GM10248 (cell line): Measurements from ENCODE around the gene SPEM1.
"Not testable (repeated sequence)": the region's sequence is repeated elsewhere in the genome, so short reads cannot be mapped to it uniquely, and the experiment has no call there.

Source experiments
- CTCF ChIA-PET: fragments of 300-600 bp; sonication (Branson Sonifier 250); formaldehyde crosslinking; extraction: SDS; loops from one replicate; lab custom pipeline; 2021; ENCODE audit warnings: antibody characterized with exemption; lab: Yijun Ruan, JAX
- POLR2A ChIA-PET: fragments of 350-650 bp; sonication (Branson Sonifier 250); formaldehyde crosslinking; extraction: SDS; loops from one replicate; lab custom pipeline; 2020; ENCODE audit warnings: antibody characterized with exemption; lab: Yijun Ruan, JAX
- DNase-seq: peaks from one replicate; pipeline ENCODE4 v3.0.0; 2012; ENCODE audit errors: extremely low spot score
- CTCF ChIP-seq: IDR thresholded peaks from 2 replicates; pipeline ENCODE4 v1.5.1; 2012; ENCODE audit warnings: mild to moderate bottlenecking, low read depth; ENCODE audit errors: extremely low read depth, missing control alignments, control extremely low read depth

The SPEM1 gene

GRCh38 chr17:7465597-7466275, 45.6 kb downstream of the SPEM1 start:
- CTCF ChIA-PET, result interaction anchor here (1.3 to 1.9 kb wide), 3 partner anchors 10 kb away, joined by 3 to 6 read pairs (median 4); no protein-coding TSS in a partner anchor
- TF ChIP-seq CTCF, result no peak
- no peak for DNase-seq
- POLR2A ChIA-PET, result interaction anchor here (0.7 to 1.1 kb wide), 2 partner anchors 61 to 78 kb away, joined by 3 read pairs; no protein-coding TSS in a partner anchor

- ChIA-PET POLR2A (interaction anchor here (0.7 to 1.6 kb wide), 3 partner anchors 18 to 77 kb away, joined by 3 to 5 read pairs (median 3); partner anchors contain the start of gene POLR2A), CTCF (interaction anchor here (1.3 to 1.9 kb wide), 3 partner anchors 9 to 19 kb away, joined by 3 to 6 read pairs (median 3); no protein-coding TSS in a partner anchor)
- no peak for DNase-seq
- no peak for TF ChIP-seq CTCF
These were observed 46.2 kb downstream of the SPEM1 start for GRCh38 chr17:7466318-7466638.

- no peak for TF ChIP-seq CTCF
- ChIA-PET CTCF (interaction anchor here (1.3 to 1.9 kb wide), 3 partner anchors 9 to 19 kb away, joined by 3 to 6 read pairs (median 3); no protein-coding TSS in a partner anchor), POLR2A (interaction anchor here (0.5 to 1.6 kb wide), 3 partner anchors 17 to 63 kb away, joined by 3 to 5 read pairs (median 3); partner anchors contain the start of gene POLR2A)
- no peak for DNase-seq
These were observed 46.7 kb downstream of the SPEM1 start for GRCh38 chr17:7466639-7467341.

- no peak for DNase-seq
- ChIA-PET CTCF (interaction anchor here (1.4 to 1.9 kb wide), 3 partner anchors 8 to 30 kb away, joined by 3 to 6 read pairs (median 4); no protein-coding TSS in a partner anchor), POLR2A (interaction anchor here (1.6 kb wide), 1 partner anchor 17 kb away, joined by 5 read pairs; the partner anchor contains the start of gene POLR2A)
- no peak for TF ChIP-seq CTCF
These were observed 47.4 kb downstream of the SPEM1 start for GRCh38 chr17:7467498-7467897.

GRCh38 chr17:7468290-7468689, 48.2 kb downstream of the SPEM1 start:
- ChIA-PET POLR2A (no interaction called here), CTCF (interaction anchor here (1.5 kb wide), 2 partner anchors 31 to 47 kb away, joined by 3 to 4 read pairs; no protein-coding TSS in a partner anchor)
- no peak for DNase-seq
- TF ChIP-seq CTCF, result no peak

- ChIA-PET POLR2A (no interaction called here), CTCF (interaction anchor here (1.5 kb wide), 2 partner anchors 32 to 47 kb away, joined by 3 to 4 read pairs; no protein-coding TSS in a partner anchor)
- DNase-seq, result no peak
- TF ChIP-seq CTCF, result no peak
These were observed 48.8 kb downstream of the SPEM1 start for GRCh38 chr17:7468804-7469389.

- DNase-seq, POLR2A ChIA-PET: not testable (repeated sequence)
- CTCF ChIA-PET, result interaction anchor here (1.0 to 1.5 kb wide), 3 partner anchors 11 to 46 kb away, joined by 3 to 4 read pairs (median 3); no protein-coding TSS in a partner anchor
These were observed 49.7 kb downstream of the SPEM1 start for GRCh38 chr17:7469843-7470242.

GRCh38 chr17:7470457-7470973, 50.4 kb downstream of the SPEM1 start:
- DNase-seq, POLR2A ChIA-PET: not testable (repeated sequence)
- CTCF ChIA-PET, result interaction anchor here (1.0 to 1.8 kb wide), 4 partner anchors 12 to 44 kb away, joined by 3 to 4 read pairs (median 4); no protein-coding TSS in a partner anchor
